Spleen (tissue), 11 donors: ENCODE results near the gene JARID2. TPM values are rescaled to one million over a fixed set of nuclear protein-coding genes. Genes with fewer than 3 reads are reported as not detected.

Experiments used
- DNase-seq: peaks from one replicate; pipeline ENCODE4 v3.0.0-alpha.2; 2020
- H3K27ac ChIP-seq, 8 donors: fragments of 200-600 bp; sonication (generic) in 7 of 8; 1 replicate in 4 of 8; 2 replicates in 4 of 8; pipeline versions ENCODE4 v1.5.0 to v1.8.0; 2016 to 2021; ENCODE audit warnings: inconsistent platforms in 4 of 8, mild to moderate bottlenecking in 4 of 8, moderate library complexity in 1 of 8
- H3K27me3 ChIP-seq, 7 donors: fragments of 200-600 bp; sonication (generic) in 6 of 7; replicated peaks in 1 of 7; 1 replicate in 4 of 7; 2 replicates in 3 of 7; pipeline versions ENCODE4 v1.5.0 to v1.8.0; 2016 to 2021; ENCODE audit warnings: inconsistent platforms in 3 of 7, mild to moderate bottlenecking in 1 of 7
- H3K36me3 ChIP-seq, 6 donors: fragments of 200-600 bp; sonication (generic) in 5 of 6; 1 replicate in 4 of 6; 2 replicates in 2 of 6; pipeline versions ENCODE4 v1.5.0 to v1.8.0; 2016 to 2021; ENCODE audit warnings: inconsistent platforms in 2 of 6
- H3K4me1 ChIP-seq, 6 donors: fragments of 200-600 bp; sonication (generic) in 5 of 6; 1 replicate in 3 of 6; 2 replicates in 3 of 6; pipeline versions ENCODE4 v1.5.0 to v1.8.0; 2016 to 2021; ENCODE audit warnings: inconsistent platforms in 3 of 6
- H3K4me3 ChIP-seq, 8 donors: fragments of 200-600 bp; sonication (generic) in 7 of 8; 1 replicate in 4 of 8; 2 replicates in 4 of 8; pipeline versions ENCODE4 v1.5.0 to v1.8.0; 2016 to 2021; ENCODE audit warnings: inconsistent platforms in 4 of 8, mild to moderate bottlenecking in 4 of 8, moderate library complexity in 2 of 8
- H3K9me3 ChIP-seq, 8 donors: fragments of 200-600 bp; sonication (generic) in 7 of 8; 1 replicate in 4 of 8; 2 replicates in 4 of 8; pipeline versions ENCODE4 v1.5.0 to v1.8.0; 2016 to 2021; ENCODE audit warnings: inconsistent platforms in 4 of 8
- CTCF ChIP-seq, 11 experiments: fragments of 200-600 bp in 7 of 11; fragments of 450-650 bp in 4 of 11; sonication (generic) in 4 of 11; IDR thresholded peaks in 8 of 11; conservative IDR thresholded peaks in 3 of 11; 1 replicate in 7 of 11; 2 replicates in 4 of 11; pipeline versions ENCODE4 v1.4.0 to v1.8.0; 2016 to 2021; ENCODE audit warnings: antibody characterized with exemption in 11 of 11, inconsistent platforms in 4 of 11, mild to moderate bottlenecking in 1 of 11
- POLR2A ChIP-seq, 3 donors: fragments of 450-650 bp; IDR thresholded peaks; one replicate each; pipeline ENCODE4 v1.5.1; 2017; ENCODE audit warnings: antibody characterized with exemption in 3 of 3, mild to moderate bottlenecking in 1 of 3
- POLR2AphosphoS5 ChIP-seq, 3 donors: sonication (generic); formaldehyde crosslinking; IDR thresholded peaks; one replicate each; pipeline ENCODE4 v1.5.1; 2017; ENCODE audit warnings: antibody characterized with exemption in 3 of 3
- WGBS, 5 donors: extraction: QIAGEN DNeasy Blood & Tissue Kit in 3 of 5; methylation state at CpG; one replicate each; pipeline versions ENCODE4 v1.1.5 to v1.1.7; 2013 to 2018; 5-methylcytosine and 5-hydroxymethylcytosine counted together
- intact Hi-C: fragments of 100-400 bp; cut with DNase I; formaldehyde crosslinking; loops from one replicate; pipeline ENCODE4 v1.15.0; 2023; ENCODE audit warnings: low total_unique reads
- polyA plus RNA-seq, 3 donors: library from polyadenylated mRNA; stranded (reverse); fragments of 200-250 nt; gene quantifications; one replicate each; pipeline ENCODE4 v1.2.1, GENCODE V29; 2013
- total RNA-seq, 7 donors: library from RNA; depleted of rRNA in 3 of 7; stranded (reverse); fragments of >200 nt in 3 of 7; fragmentation: NEBNext Ultra II Directional in 4 of 7; extraction: Animal tissue kit (Norgen Biotek cat#: 25700) in 4 of 7; gene quantifications; one replicate each; pipeline versions ENCODE4 v1.1.0 to v1.2.1, GENCODE V29; 2016 to 2021
- donor health status: healthy with polysubstance abuse.
- donor health status: DM: no; HTN: no; CAD: no; lungs with moderate emphysema.
- donor health status: DM: no; HTN: no; CAD: no.
- donor health status: Bipolar disorder and iron deficiency.
- donor health status: healthy.
- donor health status: DM: no; HTN: no; CAD: no.
- donor health status: DM: yes; HTN: yes; CAD: no.

The JARID2 gene
- total and polyA plus RNA-seq, 10 donors, result 4.4 to 27.1 (median 20.6) TPM

- peak overlapping the region in 1 of 8 donors; percentile 84 for H3K27ac ChIP-seq
- H3K36me3 ChIP-seq, result peaks cover 0 to 16% (median 0%) of the 10 kb centered on the region in 6 donors
- intact Hi-C loops, result no loop called here
- DNase-seq, result no peak
- no peaks in the 10 kb centered on the region for H3K27me3 ChIP-seq
- WGBS, 5 donors, result 72 to 90% (median 79%) methylated on average over 7 of the region's 7 CpGs
- peaks cover 28 to 83% (median 57%) of the 10 kb centered on the region in 6 donors for H3K4me1 ChIP-seq
- TF ChIP-seq CTCF (IDR thresholded peaks at IDR 0.05 in 8 of 11, conservative IDR thresholded peaks at IDR 0.05 in 3 of 11) (no peak), POLR2A (IDR thresholded peaks at IDR 0.05) (no peak), POLR2AphosphoS5 (IDR thresholded peaks at IDR 0.05) (no peak)
- peaks cover 0 to 22% (median 18%) of the 10 kb centered on the region in 8 donors for H3K9me3 ChIP-seq
- H3K4me3 ChIP-seq, result no peak overlapping the region
These were observed 177.6 kb downstream of the JARID2 start for GRCh38 chr6:15423286-15423993.

- peaks cover 35 to 98% (median 71%) of the 10 kb centered on the region in 6 donors for H3K4me1 ChIP-seq
- intact Hi-C loops, result no loop called here
- TF ChIP-seq CTCF (IDR thresholded peaks at IDR 0.05 in 8 of 11, conservative IDR thresholded peaks at IDR 0.05 in 3 of 11), result no peak
- no peak for TF ChIP-seq POLR2AphosphoS5 (IDR thresholded peaks at IDR 0.05)
- TF ChIP-seq POLR2A (IDR thresholded peaks at IDR 0.05), result no peak
- H3K9me3 ChIP-seq, result no peaks in the 10 kb centered on the region
- no peaks in the 10 kb centered on the region for H3K36me3 ChIP-seq
- no peak for DNase-seq
- H3K27ac ChIP-seq, result peak overlapping the region in 1 of 8 donors; percentile 60
- H3K27me3 ChIP-seq, result no peaks in the 10 kb centered on the region
- H3K4me3 ChIP-seq, result no peak overlapping the region
- 71 to 92% (median 87%) methylated on average over 5 of the region's 5 CpGs for WGBS, 5 donors
These were observed 180.1 kb downstream of the JARID2 start for GRCh38 chr6:15425947-15426346.

GRCh38 chr6:15426395-15426794, 180.5 kb downstream of the JARID2 start:
- no peaks in the 10 kb centered on the region for H3K9me3 ChIP-seq
- peak overlapping the region in 3 of 8 donors; percentile 25 to 60 (median 47) for H3K27ac ChIP-seq
- intact Hi-C loops, result no loop called here
- no peaks in the 10 kb centered on the region for H3K27me3 ChIP-seq
- WGBS, 5 donors, result 97 to 100% (median 99%) methylated on average over 2 of the region's 2 CpGs
- no peak overlapping the region for H3K4me3 ChIP-seq
- TF ChIP-seq CTCF (IDR thresholded peaks at IDR 0.05 in 8 of 11, conservative IDR thresholded peaks at IDR 0.05 in 3 of 11), result no peak
- no peak for TF ChIP-seq POLR2A (IDR thresholded peaks at IDR 0.05)
- TF ChIP-seq POLR2AphosphoS5 (IDR thresholded peaks at IDR 0.05), result no peak
- H3K4me1 ChIP-seq, result peaks cover 35 to 98% (median 69%) of the 10 kb centered on the region in 6 donors
- no peak for DNase-seq
- no peaks in the 10 kb centered on the region for H3K36me3 ChIP-seq

GRCh38 chr6:15426901-15427300, 181.0 kb downstream of the JARID2 start:
- WGBS, 5 donors, result 77 to 83% (median 78%) methylated on average over 3 of the region's 3 CpGs
- peaks cover 33 to 98% (median 69%) of the 10 kb centered on the region in 6 donors for H3K4me1 ChIP-seq

More at GRCh38 chr6:15426901-15427300, 181.0 kb downstream of the JARID2 start:
- Histone ChIP-seq H3K36me3 (no peaks in the 10 kb centered on the region), H3K27me3 (no peaks in the 10 kb centered on the region), H3K4me3 (no peak overlapping the region), H3K9me3 (no peaks in the 10 kb centered on the region), H3K27ac (peak overlapping the region in 5 of 8 donors; percentile 7 to 60 (median 27))
- intact Hi-C loops, result no loop called here
- TF ChIP-seq POLR2A (IDR thresholded peaks at IDR 0.05) (no peak), CTCF (IDR thresholded peaks at IDR 0.05 in 8 of 11, conservative IDR thresholded peaks at IDR 0.05 in 3 of 11) (no peak), POLR2AphosphoS5 (IDR thresholded peaks at IDR 0.05) (no peak)
- no peak for DNase-seq
